Keratinocyte (primary cell): ENCODE results near the gene LAMA2.

Experiments
- EZH2 ChIP-seq: IDR thresholded peaks from one replicate; pipeline ENCODE4 v1.6.1; 2012; ENCODE audit warnings: inconsistent platforms, mild to moderate bottlenecking, low read length, moderate library complexity
- TF ChIP-seq, protein P1 (sequence below), 3 experiments: IDR thresholded peaks in 1 of 3; conservative IDR thresholded peaks in 1 of 3; optimal IDR thresholded peaks in 1 of 3; 2 replicates in 2 of 3; 3 replicates in 1 of 3; pipeline versions ENCODE3 to v1.5.1; 2011; ENCODE audit warnings: low read length in 3 of 3, mild to moderate bottlenecking in 3 of 3, moderate library complexity in 2 of 3, control low read depth in 1 of 3, inconsistent platforms in 1 of 3; ENCODE audit not compliant: insufficient read depth in 2 of 3; ENCODE audit errors: extremely low read depth in 1 of 3

DNA sequence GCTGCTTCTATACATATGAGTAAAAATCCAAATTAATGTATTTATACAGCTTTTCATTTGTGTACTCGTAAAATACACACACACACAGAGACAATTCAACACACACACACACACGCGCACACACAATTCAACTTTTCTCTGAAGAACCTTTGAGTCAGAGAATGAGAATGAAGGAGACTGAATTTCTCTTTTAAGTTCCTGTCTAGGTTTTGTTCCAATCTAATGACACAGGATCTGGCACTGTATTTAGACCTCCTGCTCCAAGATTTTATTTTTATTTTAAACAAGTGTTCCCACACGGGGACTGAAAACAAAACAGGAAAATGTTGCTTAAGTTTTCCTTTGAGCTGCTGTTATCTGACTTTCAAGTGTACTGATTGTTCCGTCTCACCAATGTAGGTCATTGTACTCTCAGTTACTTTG is 250.8 kb downstream of the LAMA2 start:
- TF ChIP-seq EZH2, result no peak
- TF ChIP-seq, protein P1, sequence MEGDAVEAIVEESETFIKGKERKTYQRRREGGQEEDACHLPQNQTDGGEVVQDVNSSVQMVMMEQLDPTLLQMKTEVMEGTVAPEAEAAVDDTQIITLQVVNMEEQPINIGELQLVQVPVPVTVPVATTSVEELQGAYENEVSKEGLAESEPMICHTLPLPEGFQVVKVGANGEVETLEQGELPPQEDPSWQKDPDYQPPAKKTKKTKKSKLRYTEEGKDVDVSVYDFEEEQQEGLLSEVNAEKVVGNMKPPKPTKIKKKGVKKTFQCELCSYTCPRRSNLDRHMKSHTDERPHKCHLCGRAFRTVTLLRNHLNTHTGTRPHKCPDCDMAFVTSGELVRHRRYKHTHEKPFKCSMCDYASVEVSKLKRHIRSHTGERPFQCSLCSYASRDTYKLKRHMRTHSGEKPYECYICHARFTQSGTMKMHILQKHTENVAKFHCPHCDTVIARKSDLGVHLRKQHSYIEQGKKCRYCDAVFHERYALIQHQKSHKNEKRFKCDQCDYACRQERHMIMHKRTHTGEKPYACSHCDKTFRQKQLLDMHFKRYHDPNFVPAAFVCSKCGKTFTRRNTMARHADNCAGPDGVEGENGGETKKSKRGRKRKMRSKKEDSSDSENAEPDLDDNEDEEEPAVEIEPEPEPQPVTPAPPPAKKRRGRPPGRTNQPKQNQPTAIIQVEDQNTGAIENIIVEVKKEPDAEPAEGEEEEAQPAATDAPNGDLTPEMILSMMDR (optimal IDR thresholded peaks at IDR 0.05 in 1 of 3, IDR thresholded peaks at IDR 0.05 in 1 of 3, conservative IDR thresholded peaks at IDR 0.05 in 1 of 3; ENCODE audit: extremely low read depth in 1 of 3, insufficient read depth in 2 of 3, low read length in 3 of 3), result no peak
